ENCODE data around the gene NRF1. TPM values are rescaled to one million over a fixed set of nuclear protein-coding genes. Genes with fewer than 3 reads are reported as not detected.

The NRF1 gene
- total RNA-seq, 1 donor from 2014 or later, result 22.6 TPM

- Histone ChIP-seq H3K27me3 (no peaks in the 10 kb centered on the region), H3K4me1 (no peaks in the 10 kb centered on the region), H3K4me3 (no peak overlapping the region), H3K27ac (no peak overlapping the region), H3K36me3 (no peaks in the 10 kb centered on the region), H3K9me3 (no peaks in the 10 kb centered on the region)
- TF ChIP-seq, protein P1, sequence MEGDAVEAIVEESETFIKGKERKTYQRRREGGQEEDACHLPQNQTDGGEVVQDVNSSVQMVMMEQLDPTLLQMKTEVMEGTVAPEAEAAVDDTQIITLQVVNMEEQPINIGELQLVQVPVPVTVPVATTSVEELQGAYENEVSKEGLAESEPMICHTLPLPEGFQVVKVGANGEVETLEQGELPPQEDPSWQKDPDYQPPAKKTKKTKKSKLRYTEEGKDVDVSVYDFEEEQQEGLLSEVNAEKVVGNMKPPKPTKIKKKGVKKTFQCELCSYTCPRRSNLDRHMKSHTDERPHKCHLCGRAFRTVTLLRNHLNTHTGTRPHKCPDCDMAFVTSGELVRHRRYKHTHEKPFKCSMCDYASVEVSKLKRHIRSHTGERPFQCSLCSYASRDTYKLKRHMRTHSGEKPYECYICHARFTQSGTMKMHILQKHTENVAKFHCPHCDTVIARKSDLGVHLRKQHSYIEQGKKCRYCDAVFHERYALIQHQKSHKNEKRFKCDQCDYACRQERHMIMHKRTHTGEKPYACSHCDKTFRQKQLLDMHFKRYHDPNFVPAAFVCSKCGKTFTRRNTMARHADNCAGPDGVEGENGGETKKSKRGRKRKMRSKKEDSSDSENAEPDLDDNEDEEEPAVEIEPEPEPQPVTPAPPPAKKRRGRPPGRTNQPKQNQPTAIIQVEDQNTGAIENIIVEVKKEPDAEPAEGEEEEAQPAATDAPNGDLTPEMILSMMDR (IDR thresholded peaks at IDR 0.05), result no peak
- TF ChIP-seq POLR2AphosphoS5 (IDR thresholded peaks at IDR 0.05; ENCODE audit: insufficient read depth in 1 of 2, low read depth in 1 of 2) (no peak), POLR2A (IDR thresholded peaks at IDR 0.05) (no peak)
- DNase-seq (ENCODE audit: extremely low spot score in 2 of 2), result no peak
- intact Hi-C loops (cut with DNase I), result no loop called here
Observed at GRCh38 chr7:129768614-129769399, 157.3 kb downstream of the NRF1 start.

DNA sequence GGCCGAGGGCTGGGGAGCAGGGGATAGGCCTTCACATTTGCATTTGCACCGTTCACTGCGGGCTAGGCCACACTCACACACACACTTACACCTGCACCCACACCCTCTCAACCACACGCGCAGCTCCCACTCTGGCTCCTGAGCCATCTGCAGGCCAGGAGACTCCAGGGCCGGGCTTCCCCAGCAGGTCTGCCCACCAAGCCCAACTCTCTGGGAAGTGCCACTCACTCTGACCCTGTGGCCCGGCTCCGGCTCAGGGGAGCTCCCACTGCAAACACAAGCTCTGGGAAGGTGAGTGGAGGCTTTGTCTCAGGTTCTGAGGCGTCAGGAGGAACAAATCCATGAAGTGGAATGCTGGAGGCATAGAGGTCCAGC is 157.9 kb downstream of the NRF1 start:
- Histone ChIP-seq H3K36me3 (no peaks in the 10 kb centered on the region), H3K4me1 (no peaks in the 10 kb centered on the region), H3K4me3 (no peak overlapping the region), H3K27me3 (no peaks in the 10 kb centered on the region), H3K9me3 (no peaks in the 10 kb centered on the region), H3K27ac (no peak overlapping the region)
- intact Hi-C loops (cut with DNase I), result no loop called here
- no peak for TF ChIP-seq POLR2A (IDR thresholded peaks at IDR 0.05)
- TF ChIP-seq, protein P1 (IDR thresholded peaks at IDR 0.05), result no peak
- no peak for TF ChIP-seq POLR2AphosphoS5 (IDR thresholded peaks at IDR 0.05; ENCODE audit: insufficient read depth in 1 of 2, low read depth in 1 of 2)
- DNase-seq (ENCODE audit: extremely low spot score in 2 of 2), result no peak

GRCh38 chr7:129769866-129770808 is 158.6 kb downstream of the NRF1 start:
- Histone ChIP-seq H3K36me3 (no peaks in the 10 kb centered on the region), H3K27me3 (no peaks in the 10 kb centered on the region), H3K27ac (no peak overlapping the region), H3K4me1 (no peaks in the 10 kb centered on the region), H3K4me3 (no peak overlapping the region), H3K9me3 (no peaks in the 10 kb centered on the region)
- intact Hi-C loops (cut with DNase I), result loop anchor here (10.0 kb wide), 1 partner anchor 275 kb away; no protein-coding TSS in a partner anchor
- TF ChIP-seq POLR2AphosphoS5 (IDR thresholded peaks at IDR 0.05; ENCODE audit: insufficient read depth in 1 of 2, low read depth in 1 of 2) (no peak), POLR2A (IDR thresholded peaks at IDR 0.05) (no peak)
- DNase-seq (ENCODE audit: extremely low spot score in 2 of 2), result no peak

DNA sequence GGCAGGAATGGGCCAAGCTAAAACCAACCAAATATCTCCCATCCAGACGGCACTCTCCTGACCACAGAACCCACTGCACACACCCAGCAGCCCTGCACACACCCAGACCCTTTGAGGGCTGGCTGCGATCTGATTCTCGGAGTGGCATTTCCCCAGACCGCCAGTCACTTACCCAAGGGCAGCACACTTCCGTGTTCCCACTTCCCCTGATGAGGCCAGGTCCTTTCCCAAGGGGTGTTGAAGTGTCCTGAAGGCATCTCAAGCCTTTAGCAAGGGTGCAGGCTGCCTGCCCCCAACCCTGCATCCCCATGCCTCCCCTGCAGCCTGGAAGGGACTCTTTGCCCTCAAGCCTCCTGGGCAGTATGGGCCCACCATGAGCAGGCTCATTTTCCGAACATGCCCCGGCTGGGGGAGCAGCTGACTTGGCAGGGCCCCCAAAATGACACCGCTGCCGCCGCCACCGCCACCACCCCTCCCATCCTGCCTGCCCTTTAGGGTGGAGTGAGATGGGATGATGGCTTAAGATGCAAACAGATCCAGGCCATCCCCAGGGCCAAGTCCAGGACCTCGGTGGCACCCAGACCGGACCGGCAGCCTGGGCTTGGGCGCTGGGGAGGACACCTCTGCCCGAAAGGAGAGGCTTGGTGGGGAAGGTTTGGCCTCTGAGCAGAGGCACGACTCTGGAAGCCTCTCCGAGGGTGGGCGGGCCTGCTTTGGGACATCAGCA is 159.8 kb downstream of the NRF1 start:
- H3K27ac ChIP-seq, result no peak overlapping the region
- H3K4me3 ChIP-seq, result no peak overlapping the region
- no peaks in the 10 kb centered on the region for H3K27me3 ChIP-seq
- H3K36me3 ChIP-seq, result no peaks in the 10 kb centered on the region
- TF ChIP-seq POLR2AphosphoS5 (IDR thresholded peaks at IDR 0.05; ENCODE audit: insufficient read depth in 1 of 2, low read depth in 1 of 2) (no peak), POLR2A (IDR thresholded peaks at IDR 0.05) (no peak)
- TF ChIP-seq, protein P1 (IDR thresholded peaks at IDR 0.05), result no peak
- no peaks in the 10 kb centered on the region for H3K4me1 ChIP-seq
- no peak for DNase-seq (ENCODE audit: extremely low spot score in 2 of 2)
- H3K9me3 ChIP-seq, result no peaks in the 10 kb centered on the region
- intact Hi-C loops (cut with DNase I), result loop anchor here (10.0 kb wide), 1 partner anchor 277 kb away; no protein-coding TSS in a partner anchor

DNA sequence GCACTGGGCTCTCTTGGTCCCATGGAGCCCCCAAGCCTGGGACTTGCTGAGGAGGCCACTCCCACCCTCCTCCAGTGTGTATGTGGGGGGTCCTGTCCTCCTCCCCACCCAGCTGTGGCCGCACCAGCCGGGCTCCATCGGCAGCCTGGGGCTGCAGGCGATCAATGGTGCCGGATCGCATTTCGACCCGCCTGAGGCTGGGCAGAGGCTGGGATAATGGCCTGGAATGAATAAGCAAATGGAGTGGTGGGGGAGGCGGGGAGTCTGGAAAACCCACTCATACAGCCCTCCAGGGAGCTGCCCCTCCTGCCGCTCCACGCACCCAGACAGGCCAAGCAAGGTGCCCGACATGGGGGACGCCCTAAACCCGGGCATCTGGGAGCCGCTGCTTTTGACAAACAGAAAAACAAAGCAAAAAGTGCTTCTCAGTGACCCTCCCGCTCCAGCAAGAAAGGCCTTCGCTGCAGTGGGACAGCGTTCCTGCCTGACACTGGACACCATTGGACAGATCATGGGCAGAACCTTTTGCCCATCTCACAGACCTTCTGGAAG is 160.5 kb downstream of the NRF1 start:
- no peaks in the 10 kb centered on the region for H3K36me3 ChIP-seq
- intact Hi-C loops (cut with DNase I), result loop anchor here (10.0 kb wide), 1 partner anchor 277 kb away; no protein-coding TSS in a partner anchor
- H3K27ac ChIP-seq, result no peak overlapping the region
- no peak overlapping the region for H3K4me3 ChIP-seq
- no peaks in the 10 kb centered on the region for H3K27me3 ChIP-seq
- DNase-seq (ENCODE audit: extremely low spot score in 2 of 2), result no peak
- no peaks in the 10 kb centered on the region for H3K4me1 ChIP-seq
- no peaks in the 10 kb centered on the region for H3K9me3 ChIP-seq
- TF ChIP-seq, protein P1 (IDR thresholded peaks at IDR 0.05), result no peak
- TF ChIP-seq POLR2A (IDR thresholded peaks at IDR 0.05), result no peak
- no peak for TF ChIP-seq POLR2AphosphoS5 (IDR thresholded peaks at IDR 0.05; ENCODE audit: insufficient read depth in 1 of 2, low read depth in 1 of 2)

Data from vagina (tissue), 2 donors.